ENCODE measurements around the gene GATAD2A.

The GATAD2A gene

GRCh38 chr19:19422156-19422555 is 16.7 kb downstream of the GATAD2A start:
- no peak for DNase-seq

GRCh38 chr19:19423322-19423721 is 17.8 kb downstream of the GATAD2A start:
- DNase-seq: no peak

DNA sequence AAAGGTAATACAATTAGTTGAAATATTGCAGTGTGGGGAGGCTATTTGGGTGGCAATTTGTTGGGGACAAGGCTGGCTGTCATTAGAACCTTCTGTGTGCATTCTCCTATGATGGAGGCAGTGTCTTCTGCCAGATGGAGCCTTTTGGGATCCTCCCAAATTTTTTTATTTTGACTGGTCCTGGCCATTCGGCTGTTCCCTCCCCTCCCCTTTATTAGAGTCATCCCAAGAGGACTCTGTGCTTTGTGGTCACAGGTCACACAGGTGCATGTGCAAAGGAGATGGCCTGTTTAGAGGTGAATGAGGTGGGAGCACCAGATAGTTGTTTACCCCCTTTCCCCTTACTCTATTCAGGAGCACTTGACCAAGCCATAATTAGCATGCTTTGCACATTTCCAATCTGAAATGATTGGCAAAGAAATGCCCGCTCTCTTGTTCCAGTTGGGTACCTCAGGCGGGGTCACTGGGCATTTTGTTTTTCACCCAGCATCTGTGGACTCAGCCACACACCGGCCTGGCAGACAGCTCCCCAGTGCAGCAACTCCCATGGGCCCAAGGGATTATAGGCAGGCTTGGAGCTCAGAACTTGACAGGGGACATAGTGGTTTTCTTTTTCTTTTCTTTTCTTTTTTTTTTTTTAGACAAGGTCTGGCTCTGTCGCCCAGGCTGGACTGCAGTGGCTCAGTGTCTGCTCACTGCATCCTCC is 19.8 kb downstream of the GATAD2A start:
- DNase-seq: no peak

- no peak for DNase-seq
Observed at GRCh38 chr19:19426216-19426615, 20.7 kb downstream of the GATAD2A start.

- DNase-seq: no peak
Observed at GRCh38 chr19:19426799-19427198, 21.3 kb downstream of the GATAD2A start.

- DNase-seq: no peak
Observed at GRCh38 chr19:19427302-19427701, 21.8 kb downstream of the GATAD2A start.

- no peak for DNase-seq
Observed at GRCh38 chr19:19427944-19428343, 22.5 kb downstream of the GATAD2A start.

DNA sequence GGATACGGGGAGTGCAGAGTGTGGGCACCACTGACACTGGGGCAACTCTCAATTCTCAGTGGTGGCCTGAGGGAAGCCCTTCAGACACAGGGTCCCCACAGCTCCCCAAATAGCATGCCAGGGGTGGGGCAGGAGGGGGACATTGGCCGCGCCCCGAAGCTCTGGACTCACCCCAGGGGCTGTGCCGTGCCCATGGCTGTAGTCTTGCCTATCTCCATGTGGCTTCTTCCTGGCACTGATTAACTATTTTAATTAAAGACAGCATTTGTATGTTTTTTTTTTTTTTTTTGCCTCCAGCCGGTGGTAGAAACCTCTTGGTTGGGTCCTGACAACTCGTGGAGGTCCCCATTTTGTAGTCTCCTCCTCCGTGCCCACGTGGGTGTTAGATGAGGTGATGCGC is 23.3 kb downstream of the GATAD2A start:
- DNase-seq: no peak

GRCh38 chr19:19429361-19429760 is 23.9 kb downstream of the GATAD2A start:
- no peak for DNase-seq

DNA sequence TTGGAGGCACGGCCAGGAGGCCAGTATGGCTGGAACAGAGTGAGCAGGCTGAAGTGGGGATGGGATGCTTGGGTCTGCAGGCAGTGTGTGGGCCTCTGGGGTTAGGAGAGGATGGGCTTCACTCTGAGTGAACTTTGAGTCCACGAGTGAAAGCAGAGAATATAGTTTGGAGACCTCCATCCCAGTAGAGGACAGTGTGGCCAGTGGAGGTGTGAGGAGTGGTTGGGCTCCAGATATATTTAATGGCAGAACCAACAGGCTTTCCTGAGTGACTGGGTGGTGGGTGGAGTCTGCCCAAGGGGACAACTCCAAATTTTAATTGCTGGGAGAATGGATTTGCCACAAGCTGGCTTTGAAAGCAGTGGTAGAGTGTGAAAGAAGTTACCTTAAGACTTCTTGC is 27.3 kb downstream of the GATAD2A start:
- no peak for DNase-seq

GRCh38 chr19:19433666-19434213 is 28.3 kb downstream of the GATAD2A start:
- DNase-seq: no peak

- no peak for DNase-seq
Observed at GRCh38 chr19:19434483-19435045, 29.1 kb downstream of the GATAD2A start.

- no peak for DNase-seq
Observed at GRCh38 chr19:19436137-19436691, 30.7 kb downstream of the GATAD2A start.

- no peak for DNase-seq
Observed at GRCh38 chr19:19438366-19439175, 33.1 kb downstream of the GATAD2A start.

- no peak for DNase-seq
Observed at GRCh38 chr19:19439176-19439482, 33.7 kb downstream of the GATAD2A start.

DNA sequence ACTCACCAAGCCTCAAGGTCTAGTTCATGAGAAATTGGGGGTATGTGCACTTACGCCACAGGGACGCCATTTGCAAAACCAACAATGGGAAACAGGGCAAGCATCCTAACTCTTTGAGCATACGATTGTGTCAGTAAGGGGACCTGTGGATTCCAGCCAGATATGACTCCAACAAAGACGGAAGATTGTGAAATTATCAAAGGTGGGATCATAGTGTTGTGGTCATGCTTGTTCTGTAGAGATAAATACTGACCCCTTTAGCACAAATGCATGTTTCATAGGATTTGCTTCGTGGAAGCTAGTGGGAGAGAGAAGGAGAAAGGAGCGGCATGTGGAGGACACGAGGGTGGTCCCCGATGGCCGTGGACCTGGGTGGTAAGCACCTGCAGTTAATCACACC is 37.8 kb downstream of the GATAD2A start:
- no peak for DNase-seq

DNA sequence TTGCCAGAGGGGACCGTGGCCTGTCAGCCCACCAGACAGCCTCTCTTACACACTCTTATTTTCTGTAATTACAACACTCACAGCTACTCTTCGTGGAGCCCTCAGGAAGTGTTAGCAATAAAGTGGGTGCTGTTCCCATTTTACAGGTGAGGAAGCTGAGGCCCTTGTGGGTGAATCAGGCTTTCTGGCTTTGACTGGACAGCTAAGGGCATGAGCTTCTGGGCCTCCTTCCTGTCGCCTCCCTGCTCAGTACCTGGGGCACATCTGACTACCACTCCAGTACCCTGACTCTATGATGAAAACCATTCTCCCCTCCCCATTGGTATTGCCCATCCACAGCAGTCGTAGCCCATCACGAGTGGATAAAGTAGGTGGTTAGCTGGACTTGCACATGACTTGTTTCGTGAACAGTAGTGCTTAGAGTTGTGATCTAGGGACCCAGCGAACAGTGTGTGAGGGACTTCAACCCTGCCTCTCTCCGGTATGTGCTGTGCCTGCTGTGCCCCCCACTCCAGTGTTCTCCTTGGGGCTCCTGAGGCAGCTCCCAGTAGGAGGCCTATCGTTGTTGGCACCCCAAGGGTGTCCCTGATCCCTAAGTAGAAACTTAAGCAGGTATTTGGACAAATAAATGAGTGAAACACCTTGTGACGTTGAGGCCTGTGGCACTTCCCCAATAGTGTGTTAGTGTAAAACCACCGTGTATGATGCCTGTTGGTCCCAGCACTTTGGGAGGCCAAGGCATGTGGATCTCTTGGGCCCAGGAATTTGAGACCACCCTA is 38.6 kb downstream of the GATAD2A start:
- DNase-seq: no peak

DNA sequence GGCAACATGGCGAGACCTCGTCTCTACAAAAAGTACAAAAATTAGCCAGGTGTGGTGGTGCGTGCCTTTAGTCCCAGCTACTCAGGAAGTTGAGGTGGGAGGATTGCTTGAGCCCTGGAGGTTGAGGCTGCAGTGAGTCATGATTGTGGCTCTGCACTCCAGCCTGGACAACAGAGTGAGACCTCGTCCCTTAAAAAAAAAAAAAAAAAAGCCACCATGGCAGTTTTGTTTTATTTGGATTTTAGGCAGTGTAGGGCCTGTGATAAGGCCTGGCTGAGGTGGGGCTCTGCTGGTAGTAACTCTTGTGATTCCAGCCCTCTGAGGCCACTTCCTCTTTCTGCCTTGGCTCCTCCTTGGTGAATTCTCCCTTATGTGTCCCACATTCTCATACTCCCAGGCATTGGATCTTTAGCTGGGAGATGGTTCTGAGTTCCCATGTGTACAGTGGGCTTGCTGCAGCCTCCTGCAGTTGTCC is 39.2 kb downstream of the GATAD2A start:
- DNase-seq: peak; percentile 88

- DNase-seq: no peak
Observed at GRCh38 chr19:19445288-19445687, 39.8 kb downstream of the GATAD2A start.

DNA sequence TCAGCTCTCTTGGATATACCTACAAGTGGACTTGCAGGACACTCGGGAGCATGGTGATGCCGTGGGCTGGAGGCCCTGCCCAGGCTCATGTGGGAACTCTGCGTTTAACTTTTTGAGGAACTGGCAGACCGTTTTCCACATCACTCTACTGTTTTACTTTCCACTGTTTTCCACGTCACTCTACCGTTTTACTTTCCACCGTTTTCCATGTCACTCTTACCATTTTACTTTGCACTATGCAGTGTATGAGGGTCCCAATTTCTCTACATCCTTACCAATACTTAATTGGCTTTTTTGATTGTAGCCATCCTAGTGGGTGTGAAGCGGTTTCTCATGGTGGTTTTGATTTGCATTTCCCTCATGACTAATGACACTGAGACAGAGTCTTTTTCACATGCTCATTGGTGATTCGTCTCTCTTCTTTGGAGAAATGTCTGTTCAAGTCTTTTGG is 40.5 kb downstream of the GATAD2A start:
- no peak for DNase-seq

GRCh38 chr19:19446655-19447437 is 41.4 kb downstream of the GATAD2A start:
- no peak for DNase-seq
